Fibroblast of pulmonary artery (primary cell): ENCODE data around the gene TFG.
A peak's percentile ranks its signal among the peaks of the same experiment; 100 is the strongest.

Source experiments
- DNase-seq: peaks from one replicate; pipeline ENCODE4 v3.0.0-alpha.2; 2010; ENCODE audit warnings: low read depth
- H3K4me3 ChIP-seq: replicated peaks from 2 replicates; pipeline ENCODE4 v1.5.1; 2011; ENCODE audit warnings: low read depth, mild to moderate bottlenecking, control low read depth, low read length, moderate library complexity
- CTCF ChIP-seq: IDR thresholded peaks from 2 replicates; pipeline ENCODE4 v1.5.1; 2011; ENCODE audit warnings: mild to moderate bottlenecking, control low read depth, low read length, inconsistent platforms; ENCODE audit errors: missing control alignments

TFG gene

GRCh38 chr3:100782348-100782747 lies 73.1 kb downstream of the TFG start:
- no peak for DNase-seq
- no peak for TF ChIP-seq CTCF
- no peak overlapping the region for H3K4me3 ChIP-seq

- no peak for TF ChIP-seq CTCF
- DNase-seq = no peak
- no peak overlapping the region for H3K4me3 ChIP-seq
Measured at GRCh38 chr3:100782906-100783305, 73.6 kb downstream of the TFG start.

GRCh38 chr3:100783619-100784018 lies 74.3 kb downstream of the TFG start:
- TF ChIP-seq CTCF = no peak
- no peak for DNase-seq
- H3K4me3 ChIP-seq = no peak overlapping the region

GRCh38 chr3:100789579-100789978 lies 80.3 kb downstream of the TFG start:
- H3K4me3 ChIP-seq = no peak overlapping the region
- TF ChIP-seq CTCF = no peak
- no peak for DNase-seq

GRCh38 chr3:100796556-100796955 lies 87.3 kb downstream of the TFG start:
- peak; percentile 39 for TF ChIP-seq CTCF
- H3K4me3 ChIP-seq = no peak overlapping the region
- peak; percentile 38 for DNase-seq

- no peak overlapping the region for H3K4me3 ChIP-seq
- no peak for TF ChIP-seq CTCF
- DNase-seq = no peak
Measured at GRCh38 chr3:100798012-100798411, 88.7 kb downstream of the TFG start.
